ENCODE data around the gene MXRA8.
A peak's percentile ranks its signal among the peaks of the same experiment; 100 is the strongest.

The MXRA8 gene

DNA sequence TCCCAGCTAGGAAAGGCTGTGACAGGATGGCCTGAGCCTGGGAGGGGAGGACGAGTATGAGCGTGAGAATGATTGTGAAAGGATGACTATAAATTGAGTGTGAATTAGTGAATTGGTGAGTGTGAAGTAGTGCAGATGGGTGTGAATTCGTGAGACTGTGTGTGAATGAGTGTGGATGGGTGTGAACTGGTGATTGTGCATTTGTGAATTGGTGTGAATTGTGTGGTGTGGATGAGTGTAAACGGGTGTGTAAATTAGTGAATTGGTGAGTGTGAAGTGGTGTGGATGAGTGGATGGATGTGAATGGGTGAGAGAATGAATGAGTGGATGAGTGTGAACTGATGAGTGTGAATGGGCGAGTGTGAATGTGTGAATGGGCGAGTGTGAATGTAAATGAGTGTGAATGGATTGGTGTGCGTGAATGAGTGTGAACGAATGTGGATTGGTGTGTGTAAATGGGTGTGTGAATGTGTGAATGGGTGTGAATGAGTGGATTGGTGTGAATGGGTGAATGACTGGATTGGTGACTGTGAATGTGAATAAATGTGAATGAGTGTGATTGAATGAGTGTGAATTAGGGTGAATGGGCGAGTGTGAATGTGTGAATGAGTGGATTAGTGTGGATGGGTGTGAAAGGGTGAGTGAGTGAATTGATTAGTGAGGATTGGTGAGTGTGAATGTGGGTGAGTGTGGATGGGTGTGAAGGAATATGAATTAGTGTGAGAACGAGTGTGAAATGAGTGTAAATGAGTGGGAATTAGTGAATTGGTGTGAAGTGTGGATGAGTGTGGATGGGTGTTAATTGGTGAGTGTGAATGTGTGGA is 7.7 kb upstream of the MXRA8 start:
- ATAC-seq: no peak

DNA sequence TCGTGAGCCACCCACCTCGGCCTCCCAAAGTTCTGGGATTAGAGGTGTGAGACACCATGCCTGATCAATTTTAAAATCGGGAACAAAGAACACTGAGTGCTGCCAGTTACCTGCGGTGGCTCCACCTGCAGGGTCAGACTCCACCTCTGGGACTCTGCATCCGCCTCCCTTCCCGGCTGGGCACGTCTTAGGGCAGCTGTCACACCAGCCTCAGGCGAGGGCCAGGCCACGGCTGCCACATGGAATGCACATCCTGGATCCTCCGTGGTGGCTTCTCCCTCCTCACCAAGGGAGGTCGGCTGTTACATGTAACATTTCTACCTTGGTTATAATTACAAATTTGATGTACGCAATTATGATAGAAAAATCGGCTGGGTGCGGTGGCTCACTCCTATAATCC is 5.9 kb upstream of the MXRA8 start:
- ATAC-seq: no peak

DNA sequence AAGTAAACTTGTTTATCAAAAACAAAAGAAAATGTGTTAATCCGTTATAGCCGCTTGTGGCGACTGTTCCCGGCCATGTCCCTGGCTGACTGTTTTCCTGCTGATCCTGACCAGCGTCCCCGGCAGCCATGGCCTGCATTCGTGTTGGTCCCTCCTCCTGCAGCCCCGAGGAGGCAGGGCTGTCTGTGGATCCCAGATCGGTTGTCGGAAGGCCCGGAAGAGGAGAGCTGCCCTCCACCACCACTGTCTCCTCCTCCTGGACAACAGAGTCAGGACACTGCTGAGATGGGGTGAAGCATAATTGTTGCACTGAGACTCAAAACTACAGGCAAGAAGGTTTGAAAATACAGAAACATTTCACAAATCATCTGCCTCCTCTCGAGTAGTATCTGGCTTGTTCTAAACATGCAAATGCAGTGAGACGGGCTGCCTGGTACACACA is 3.6 kb upstream of the MXRA8 start:
- no peak for ATAC-seq

DNA sequence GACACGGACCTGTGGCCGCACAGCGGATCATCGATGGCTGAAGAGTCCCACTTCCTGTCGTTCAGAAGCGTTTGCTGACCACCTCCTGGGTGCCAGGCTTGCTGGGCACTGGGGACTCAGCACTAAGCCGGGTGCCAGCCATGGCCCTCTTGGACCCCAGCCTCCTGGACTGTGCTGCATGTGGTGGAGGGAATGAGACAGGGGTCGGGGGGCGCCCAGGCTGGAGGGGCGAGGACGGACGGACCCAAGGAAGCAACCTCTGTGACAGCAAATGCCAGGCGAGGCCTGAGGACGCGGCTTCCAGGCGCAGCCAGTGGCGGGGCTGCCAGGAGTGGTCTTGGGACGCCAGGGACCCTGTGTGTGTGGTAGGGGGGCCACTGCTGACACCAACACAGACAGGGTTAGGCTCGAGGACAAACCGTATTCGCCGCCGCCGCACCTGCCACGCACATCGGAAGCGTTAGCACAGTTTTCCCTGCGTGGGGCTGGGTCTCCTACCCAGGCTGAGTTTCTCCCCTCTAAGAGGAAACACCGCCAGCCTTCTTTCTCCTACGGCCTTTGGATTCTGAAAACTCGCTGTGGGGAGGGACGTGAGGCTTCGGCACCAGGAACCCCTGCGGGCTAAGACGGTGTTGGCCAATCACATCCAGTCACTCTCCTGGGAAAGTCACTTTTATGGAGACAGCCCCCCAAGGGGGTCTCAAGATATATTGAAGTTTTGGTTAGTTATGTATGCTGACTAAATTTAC is 3.1 kb upstream of the MXRA8 start:
- ATAC-seq: no peak

DNA sequence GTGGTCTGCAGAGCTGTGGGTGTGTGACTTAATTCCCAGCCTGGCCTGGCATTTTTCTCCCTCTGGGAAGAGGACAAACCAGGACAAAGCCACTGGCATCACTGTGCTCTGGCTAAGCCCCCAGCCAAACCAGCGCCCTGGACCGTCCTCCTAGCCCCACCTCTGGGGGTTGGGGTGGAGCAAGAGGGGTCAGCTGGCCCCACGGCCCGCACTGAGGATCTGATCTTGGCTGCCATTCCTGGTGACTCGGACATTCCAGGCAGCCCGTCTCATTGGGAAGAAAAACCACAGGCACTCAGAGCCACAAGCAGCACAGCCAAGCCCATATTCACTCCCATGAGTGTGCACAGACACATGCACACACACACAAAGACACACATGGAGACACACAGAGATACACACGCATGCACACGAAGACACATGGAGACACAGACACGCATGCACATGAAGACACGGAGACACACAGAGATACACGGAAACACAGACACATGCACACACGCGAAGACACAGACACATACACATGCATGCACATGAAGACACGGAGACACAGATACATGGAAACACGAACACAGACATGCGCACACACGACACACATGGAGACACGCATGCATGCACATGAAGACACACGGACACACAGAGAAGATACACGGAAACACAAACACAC is 2.3 kb upstream of the MXRA8 start:
- ATAC-seq: no peak

DNA sequence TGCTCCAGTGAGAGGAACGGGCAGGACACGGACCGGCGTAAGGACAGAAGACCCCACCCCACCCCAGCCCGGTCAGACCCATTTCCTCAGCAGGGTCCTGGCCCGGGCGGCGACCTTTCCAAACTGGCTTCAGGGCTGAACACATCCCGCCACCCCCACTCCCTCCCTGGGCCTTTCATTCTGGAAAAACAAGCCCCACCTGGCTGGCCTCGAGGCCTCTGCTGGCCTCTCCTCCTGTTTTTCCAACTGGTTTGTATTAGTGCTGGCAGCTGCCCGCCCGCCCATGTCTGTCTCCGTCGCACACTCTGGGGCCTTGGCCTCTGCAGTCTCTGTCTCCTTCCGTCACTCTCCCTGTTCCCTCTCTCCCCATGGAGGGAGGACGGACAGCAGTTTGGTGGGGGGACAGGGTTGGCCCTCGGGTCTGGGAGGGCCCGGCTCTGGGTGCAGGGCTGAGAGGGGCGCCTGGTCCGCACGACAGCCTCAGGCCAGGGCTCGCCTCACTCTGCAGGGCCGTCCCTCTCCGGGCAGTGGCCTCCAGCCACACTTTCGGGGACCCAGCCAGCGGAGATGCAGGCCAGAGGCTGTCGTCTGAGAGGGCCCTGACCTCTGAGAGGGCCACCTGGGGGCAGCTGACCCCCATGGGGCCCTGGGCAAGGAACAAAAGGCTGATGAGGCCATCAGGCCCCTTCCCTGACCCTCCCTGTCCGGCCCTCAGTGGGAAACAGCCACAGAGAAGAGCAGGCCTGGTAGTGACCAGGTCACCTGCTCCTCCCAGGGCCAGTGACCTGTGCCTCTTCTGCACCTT is 1.5 kb upstream of the MXRA8 start:
- ATAC-seq: no peak

DNA sequence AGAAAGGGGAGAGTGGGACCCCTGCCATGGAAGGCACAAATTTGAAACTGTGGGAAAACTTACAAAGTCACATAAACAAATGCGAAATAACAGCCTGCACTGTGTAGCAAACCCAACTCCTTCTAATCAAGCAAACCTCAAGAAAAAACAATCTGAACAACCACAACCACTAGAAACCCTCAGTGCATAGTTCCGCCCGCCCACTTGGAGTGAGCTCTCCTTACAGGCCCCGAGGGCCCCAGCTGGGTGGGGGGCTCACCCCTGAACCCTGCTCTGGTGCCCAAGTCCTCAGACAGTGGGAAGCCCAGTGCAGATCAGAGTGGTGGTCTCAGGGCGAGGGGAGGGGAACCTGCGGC is 931 bp upstream of the MXRA8 start:
- no peak for ATAC-seq

DNA sequence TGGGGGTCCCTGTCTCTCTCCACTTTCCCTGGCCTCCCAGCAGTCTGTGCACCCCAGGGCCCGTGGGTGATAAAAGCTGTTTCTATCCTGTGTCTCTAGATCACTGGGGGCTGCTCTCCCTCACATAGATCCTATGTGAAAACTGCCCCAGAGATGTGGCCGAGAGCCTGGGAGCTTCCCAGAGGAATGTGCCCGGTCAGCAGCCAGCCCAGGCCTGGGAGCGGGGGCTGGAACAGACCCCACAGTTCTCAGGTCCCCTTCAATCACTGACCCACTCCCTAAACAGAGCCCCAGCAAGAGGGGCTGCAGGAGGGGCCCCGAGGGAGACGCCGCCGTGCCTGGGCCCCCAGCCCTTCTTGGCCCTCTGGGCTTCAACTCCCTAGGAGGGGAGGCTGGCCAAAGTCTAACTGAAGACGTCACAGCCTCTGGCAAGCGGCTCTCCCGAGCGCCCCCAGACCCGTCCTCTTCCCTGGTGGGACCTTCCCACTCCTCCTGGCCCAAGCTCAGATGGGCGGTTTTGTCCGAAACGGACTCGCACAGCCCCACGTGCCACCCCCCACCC is 403 bp downstream of the MXRA8 start:
- ATAC-seq: no peak

DNA sequence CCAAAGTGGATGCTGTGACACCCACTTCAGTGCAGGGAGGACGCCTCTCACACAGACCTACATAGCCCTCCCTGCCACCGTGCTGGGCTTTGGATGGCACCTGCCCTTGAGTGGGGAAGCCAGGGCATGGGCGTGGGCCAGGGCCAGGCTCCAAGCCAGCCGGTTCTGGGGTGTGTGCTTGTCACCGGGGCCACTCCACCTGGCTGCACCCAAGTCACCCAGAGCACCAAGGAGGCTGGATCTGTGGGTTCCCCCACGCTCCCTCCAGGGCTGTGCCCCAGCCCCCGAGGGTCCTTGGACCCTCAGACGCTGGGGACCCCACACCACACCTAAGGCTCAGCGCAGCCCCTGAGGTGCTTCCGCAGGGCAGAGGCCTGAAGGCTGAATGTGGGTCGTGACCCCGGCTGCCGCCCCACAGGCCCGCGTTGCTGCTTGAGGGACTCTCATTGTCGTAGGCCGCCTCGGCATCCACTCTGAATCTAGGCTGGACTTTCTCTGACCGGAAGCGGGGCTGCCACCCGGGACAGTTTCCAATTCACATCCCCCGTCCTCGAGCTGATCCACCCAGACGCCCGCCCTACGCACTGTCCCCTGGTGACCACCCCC is 1.5 kb downstream of the MXRA8 start:
- ATAC-seq: no peak

DNA sequence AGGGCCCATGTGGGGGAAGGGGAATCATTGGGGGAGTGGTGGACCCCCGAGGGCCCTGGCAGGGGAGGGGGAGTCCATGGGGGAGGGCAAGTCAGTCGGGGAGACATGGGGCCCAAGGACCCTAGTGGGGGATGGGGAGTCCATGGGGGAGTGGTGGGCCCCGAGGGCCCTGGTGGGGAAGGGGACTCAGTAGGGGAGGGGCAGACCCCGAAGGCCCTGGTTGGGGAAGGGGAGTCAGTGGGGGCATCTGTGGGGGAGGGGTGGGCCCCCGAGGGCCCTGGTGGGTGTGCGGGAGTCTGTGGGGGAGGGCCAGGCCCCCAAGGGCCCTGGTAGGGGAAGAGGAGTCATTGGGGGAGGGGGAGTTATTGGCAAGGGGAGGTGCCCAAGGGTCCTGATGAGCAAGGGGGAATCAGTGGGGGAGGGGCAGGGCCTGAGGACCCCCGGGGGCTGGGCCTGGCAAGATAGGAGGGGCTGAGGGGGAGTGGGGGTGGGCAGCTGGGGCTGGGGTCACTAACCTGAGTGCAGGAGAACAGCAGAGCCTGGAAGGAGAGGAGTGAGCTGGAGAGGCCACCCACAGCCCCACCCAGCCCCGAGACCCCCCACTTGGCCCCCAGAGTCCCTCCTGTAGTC is 2.1 kb downstream of the MXRA8 start:
- ATAC-seq: no peak

DNA sequence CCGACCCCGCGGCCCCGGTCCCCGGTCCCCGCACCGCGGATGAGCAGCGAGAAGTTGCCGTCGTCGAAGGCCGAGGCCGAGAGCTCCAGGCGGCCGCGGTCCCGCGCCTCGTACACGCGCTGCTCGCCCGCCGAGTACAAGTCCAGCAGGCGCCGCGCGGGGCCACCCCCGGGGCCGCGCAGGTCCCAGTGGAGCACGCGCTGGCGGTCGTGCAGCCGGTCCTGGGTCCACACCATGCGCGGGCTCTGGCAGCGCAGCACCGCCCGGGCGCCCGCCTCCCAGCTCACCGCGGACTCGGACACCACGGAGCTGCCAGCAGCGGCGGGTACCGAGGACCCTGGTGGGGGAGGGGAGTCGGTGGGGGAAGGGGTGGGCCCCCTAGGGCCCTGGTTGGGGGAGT is 2.9 kb downstream of the MXRA8 start:
- peak in 1 of 2 donors; percentile 28 for ATAC-seq

DNA sequence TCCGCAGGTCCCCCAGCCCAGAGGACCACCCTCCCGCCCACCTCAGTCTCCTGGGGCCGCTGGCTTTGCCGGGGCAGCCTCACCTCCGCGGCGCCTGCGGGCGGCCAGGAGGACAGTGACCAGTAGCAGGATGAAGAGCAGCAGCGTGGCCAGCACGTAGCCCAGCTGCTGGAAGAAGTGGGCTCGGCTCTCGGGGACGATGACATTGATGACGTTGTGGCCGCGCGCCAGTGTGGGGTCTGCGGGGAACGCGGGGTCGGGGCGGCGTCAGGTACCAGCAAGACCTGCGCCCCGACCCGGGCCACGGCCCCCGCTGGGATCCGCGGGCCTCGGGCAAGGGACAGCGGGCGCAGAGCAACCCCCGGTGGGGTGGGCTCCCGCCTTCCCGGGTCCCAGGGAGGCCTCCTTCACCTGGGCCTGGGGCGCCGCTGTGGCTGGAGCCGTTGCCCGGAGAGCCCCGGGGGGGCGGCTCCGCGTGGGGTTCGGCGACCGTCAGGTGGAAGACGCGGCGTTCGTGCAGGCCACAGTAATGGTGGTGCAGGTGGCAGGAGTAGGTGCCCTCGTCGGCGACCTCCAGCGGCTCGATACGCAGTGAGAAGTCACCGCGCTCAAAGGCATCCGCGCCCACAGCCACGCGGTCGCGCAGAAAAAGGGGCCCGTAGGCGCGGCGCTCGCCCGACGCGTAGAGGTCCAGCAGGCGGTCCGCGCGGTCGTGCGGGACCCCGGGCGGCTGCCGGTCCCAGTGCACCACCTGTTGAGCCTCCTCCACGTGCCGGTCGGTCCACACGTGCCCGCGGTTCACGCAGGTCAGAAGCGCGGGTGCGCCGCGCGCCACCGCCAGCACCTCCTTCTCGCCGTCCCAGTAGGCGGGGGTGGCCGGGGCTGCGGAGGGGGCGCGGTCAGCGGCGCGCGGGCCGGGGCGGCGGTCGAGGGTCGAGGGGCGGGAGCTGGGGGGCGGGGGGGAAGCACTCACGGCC is 3.8 kb downstream of the MXRA8 start:
- no peak for ATAC-seq

DNA sequence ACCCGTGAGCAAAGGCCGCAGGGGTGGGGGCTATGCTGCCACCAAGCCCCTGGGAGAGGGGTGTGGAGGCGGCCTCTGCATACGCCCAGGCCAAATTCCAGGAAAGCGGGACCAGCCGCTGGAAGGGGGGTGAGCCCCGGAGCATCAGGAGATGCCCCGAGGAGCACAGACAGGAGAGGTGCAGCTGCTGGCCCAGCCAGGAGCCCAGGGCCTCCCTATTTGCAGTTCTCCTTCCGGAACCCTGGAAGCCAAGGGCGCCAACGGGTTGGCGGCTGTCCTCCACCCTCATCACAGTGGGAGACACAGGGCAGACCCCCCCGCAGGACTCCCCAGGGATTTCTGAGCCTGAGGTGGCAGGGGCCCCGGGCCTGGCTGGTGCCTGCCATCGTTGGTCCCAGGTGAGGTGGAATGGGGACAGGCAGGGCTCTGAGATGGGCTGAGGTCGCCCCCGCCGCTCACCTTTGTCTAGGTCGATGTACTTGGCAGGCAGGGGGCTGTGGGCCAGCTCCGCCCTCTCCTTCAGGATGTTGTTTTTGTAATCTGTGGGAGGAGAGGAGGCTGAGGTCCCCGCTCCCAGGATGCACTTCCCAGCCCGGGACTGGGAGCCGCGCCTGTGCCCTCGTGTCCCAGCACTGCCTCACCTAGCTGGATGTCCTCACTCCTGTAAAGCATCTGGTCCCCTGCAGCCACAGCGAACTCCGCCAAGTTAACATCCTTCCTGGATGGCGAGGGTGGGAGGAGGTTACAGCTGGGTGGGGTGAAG is 4.8 kb downstream of the MXRA8 start:
- no peak for ATAC-seq

DNA sequence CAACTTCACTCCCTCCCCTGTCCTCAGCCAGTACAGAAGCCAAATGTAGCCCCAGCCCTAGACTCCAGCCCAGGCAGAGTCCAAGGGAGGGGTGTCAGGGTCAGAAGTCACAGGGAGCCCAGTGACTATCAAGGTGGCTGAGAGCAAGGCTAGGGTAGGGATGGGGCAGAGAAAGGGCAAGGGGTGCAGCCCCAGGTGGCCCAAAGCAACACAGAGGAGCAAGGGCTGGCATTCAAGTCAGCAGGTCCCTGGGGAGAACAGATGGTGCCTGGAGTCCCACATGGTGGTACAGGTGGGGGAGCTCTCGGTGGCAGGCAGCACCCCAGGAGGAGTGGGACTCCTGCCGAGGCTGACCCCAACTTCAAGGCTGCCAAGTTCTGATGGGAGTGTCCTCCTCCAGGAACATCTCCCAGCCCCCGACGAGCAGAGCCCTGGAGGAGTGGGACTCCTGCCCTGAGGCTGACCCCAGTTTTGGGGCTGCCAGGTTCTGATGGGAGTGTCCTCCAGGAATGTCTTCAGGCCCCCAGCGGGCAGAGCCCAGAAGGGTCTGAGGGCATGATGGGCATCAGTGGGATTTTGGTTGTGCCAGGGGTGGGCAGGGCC is 5.5 kb downstream of the MXRA8 start:
- no peak for ATAC-seq

DNA sequence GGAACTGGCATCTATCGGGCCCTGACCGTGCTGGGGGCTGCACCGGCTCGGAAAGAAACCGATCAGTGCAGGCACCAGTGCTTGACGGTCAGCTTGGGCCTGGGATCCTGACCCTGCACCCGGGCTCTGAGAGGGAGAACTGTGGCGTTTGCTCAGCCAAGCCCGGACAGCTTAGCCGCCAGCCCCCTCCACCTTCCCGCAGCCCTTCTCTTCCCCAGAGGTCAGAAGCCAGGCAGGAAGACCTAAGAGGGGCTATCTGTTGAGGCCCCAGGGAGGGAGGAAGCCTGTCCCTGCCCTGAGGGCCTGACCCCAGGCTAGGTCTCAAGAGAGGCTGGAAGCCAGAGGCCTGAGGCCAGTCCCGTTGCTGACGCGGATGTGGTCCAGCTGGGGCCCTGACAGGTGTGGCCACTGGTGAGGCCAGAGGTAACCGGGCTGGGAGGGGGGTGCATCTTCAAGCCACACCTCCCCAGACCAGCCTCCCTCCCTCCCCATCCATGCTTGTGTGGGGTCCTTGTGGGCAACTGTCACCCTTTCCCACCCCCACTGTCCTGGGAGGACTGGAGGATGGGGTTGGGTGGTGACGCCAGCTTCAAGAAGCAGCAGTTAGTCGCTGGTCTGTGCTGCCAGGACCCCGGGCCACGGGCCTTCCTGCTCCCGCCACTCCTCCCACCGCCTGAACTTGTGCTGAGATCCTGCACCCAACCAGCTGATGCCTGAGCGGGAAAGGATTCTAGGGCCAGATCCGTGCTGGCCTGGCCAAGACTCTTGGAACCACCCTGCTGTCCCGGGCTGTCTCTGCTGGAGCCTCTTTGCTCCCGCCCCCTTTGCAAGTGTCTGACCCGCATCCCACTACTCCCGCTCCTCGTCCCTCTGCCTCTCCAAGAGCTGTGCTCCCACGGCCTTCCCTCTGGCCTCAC is 6.6 kb downstream of the MXRA8 start:
- no peak for ATAC-seq

DNA sequence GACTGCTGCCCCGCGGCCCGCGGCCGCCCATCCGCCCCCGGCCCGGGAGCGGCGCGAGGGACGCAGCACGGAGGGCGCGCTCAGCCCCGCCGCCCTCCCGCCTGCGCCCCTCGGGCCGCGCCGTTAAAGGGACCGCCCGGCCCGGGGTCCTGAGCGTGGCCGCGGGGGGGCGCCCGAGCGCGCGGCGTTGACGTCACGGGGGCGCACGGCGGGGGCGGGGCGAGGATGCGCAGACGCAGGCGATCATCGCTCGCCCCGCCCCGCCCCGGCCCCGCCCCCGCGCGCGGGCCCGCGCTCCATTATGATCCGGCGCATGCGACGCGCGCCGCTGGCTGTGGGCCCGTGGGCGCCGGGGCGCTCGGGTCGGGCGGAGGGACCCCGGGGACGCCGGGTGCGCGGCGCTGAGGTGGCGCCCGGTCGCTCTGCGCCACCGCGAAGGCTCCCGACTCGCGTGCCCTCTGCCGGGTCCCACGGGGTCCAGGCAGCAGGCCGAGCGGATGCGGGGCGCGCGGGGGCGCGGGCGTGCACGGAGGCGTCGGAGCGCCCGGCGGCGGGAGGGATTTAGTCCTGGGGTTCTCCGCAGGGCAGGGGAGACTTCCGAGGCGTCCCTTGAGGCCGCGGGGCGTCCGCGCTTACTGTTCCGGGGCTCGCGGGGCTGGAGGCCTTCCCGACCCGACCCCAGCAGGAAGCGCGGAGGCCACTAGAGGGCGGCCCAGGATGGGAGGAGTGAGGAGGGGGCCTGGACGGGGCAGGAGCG is 8.9 kb downstream of the MXRA8 start, which contains the start of gene DVL1:
Gene DVL1, minus strand, starts transcription at position 163 of the 757 bp plus-strand sequence. CDS start 353 bp downstream, outside the sequence.
- ATAC-seq: peak; percentile 76 to 77
